Measurements from ENCODE around the gene C2orf74.

GRCh38 chr2:61125123-61125710 is 36.8 kb upstream of the C2orf74 start:
- no peak for TF ChIP-seq CTCF (IDR thresholded peaks at IDR 0.05)
- TF ChIP-seq POLR2A (IDR thresholded peaks at IDR 0.05): no peak

All from testis (tissue), 2 donors.